Panc1 (cell line): ENCODE measurements around the gene KRT8.

Experiments used
- CTCF ChIP-seq: fragments of 450-650 bp; IDR thresholded peaks from 2 replicates; pipeline ENCODE4 v1.5.1; 2017; ENCODE audit warnings: mild to moderate bottlenecking
- SIN3A ChIP-seq: IDR thresholded peaks from 2 replicates; pipeline ENCODE4 v1.6.1; 2012; ENCODE audit warnings: low read depth, mild to moderate bottlenecking, low read length, moderate library complexity, borderline replicate concordance; ENCODE audit not compliant: insufficient read depth
- TCF7L2 ChIP-seq: IDR thresholded peaks from 2 replicates; pipeline ENCODE4 v1.6.1; 2011; ENCODE audit warnings: mild to moderate bottlenecking, low read depth, low read length, inconsistent platforms
- TF ChIP-seq, protein P1 (sequence below), 2 experiments: IDR thresholded peaks; 2 replicates each; pipeline ENCODE4 v1.6.1; 2011 to 2012; ENCODE audit warnings: low read depth in 2 of 2, control low read depth in 1 of 2, low read length in 1 of 2, mild to moderate bottlenecking in 1 of 2, moderate library complexity in 1 of 2; ENCODE audit not compliant: insufficient read depth in 1 of 2

- TF ChIP-seq TCF7L2, result no peak
- TF ChIP-seq CTCF, result no peak
- TF ChIP-seq, protein P1, sequence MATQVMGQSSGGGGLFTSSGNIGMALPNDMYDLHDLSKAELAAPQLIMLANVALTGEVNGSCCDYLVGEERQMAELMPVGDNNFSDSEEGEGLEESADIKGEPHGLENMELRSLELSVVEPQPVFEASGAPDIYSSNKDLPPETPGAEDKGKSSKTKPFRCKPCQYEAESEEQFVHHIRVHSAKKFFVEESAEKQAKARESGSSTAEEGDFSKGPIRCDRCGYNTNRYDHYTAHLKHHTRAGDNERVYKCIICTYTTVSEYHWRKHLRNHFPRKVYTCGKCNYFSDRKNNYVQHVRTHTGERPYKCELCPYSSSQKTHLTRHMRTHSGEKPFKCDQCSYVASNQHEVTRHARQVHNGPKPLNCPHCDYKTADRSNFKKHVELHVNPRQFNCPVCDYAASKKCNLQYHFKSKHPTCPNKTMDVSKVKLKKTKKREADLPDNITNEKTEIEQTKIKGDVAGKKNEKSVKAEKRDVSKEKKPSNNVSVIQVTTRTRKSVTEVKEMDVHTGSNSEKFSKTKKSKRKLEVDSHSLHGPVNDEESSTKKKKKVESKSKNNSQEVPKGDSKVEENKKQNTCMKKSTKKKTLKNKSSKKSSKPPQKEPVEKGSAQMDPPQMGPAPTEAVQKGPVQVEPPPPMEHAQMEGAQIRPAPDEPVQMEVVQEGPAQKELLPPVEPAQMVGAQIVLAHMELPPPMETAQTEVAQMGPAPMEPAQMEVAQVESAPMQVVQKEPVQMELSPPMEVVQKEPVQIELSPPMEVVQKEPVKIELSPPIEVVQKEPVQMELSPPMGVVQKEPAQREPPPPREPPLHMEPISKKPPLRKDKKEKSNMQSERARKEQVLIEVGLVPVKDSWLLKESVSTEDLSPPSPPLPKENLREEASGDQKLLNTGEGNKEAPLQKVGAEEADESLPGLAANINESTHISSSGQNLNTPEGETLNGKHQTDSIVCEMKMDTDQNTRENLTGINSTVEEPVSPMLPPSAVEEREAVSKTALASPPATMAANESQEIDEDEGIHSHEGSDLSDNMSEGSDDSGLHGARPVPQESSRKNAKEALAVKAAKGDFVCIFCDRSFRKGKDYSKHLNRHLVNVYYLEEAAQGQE (IDR thresholded peaks at IDR 0.05; ENCODE audit: insufficient read depth in 1 of 2, low read depth in 2 of 2, low read length in 1 of 2), result no peak
- no peak for TF ChIP-seq SIN3A
Measured at GRCh38 chr12:52873513-52873831, 31.4 kb downstream of the KRT8 start.
